DMS 273 treated with DMSO at 0.1 percent for 48 hours (cell line): ENCODE results near the gene ZNF605.
"Not testable (repeated sequence)": the region's sequence is repeated elsewhere in the genome, so short reads cannot be mapped to it uniquely, and the experiment has no call there.

Experiments
- DNase-seq: peaks from one replicate; lab custom pipeline; 2025; lab: John Stamatoyannopoulos, UW

The ZNF605 gene

GRCh38 chr12:132948146-132949066, 7.7 kb downstream of the ZNF605 start:
- no peak for DNase-seq

- no peak for DNase-seq
These were observed 9.8 kb downstream of the ZNF605 start for GRCh38 chr12:132946246-132946820.

- no peak for DNase-seq
These were observed 10.3 kb downstream of the ZNF605 start for GRCh38 chr12:132945806-132946205.

DNA sequence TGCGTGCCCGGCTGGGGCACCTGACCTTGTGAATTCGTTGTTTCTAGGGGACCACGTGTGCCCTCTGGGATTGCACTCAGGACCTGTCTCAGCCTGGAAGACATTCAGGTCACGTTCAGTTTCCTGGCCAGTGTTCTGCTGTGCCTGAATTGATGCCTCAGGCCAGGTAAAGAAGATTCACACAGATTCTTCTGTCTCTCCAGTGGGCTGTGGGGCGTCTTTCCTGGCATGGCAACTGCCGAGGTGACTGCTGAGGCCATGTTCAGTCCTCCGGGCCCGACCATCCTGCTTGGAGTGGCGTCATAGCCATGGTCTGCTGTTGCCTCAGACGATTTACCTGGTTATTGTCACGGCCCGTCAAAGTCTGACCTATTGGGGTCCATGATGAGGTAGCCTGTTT, 13.5 kb downstream of the ZNF605 start:
- no peak for DNase-seq

DNA sequence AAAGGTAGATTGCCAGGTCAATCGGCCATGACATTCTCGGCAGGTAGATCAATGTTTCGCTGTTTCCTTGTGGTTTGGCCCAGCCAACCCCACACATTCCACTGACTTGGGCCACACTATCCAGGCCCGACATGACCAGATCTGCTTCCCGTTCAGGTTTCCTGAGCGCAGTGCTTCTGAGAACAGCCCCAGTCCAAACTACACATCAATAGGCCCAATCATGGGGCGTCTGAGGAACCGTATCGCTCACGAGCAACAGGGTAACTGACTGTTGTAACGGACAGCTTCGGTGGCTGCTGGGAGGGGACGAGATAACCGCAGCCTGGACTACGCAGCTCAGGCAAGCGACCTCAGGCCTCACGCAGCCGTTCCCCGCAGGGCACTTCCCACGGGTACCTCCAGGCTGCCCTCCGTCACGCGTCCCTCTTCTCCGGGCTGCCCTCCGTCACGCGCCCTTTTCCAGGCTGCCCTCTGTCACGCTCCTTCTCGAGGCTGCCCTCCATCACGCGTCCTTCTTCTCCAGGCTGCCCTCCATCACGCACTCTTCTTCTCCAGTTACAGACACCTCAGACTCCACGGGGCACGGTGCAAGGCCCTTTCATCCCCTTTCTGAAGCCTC, 14.7 kb downstream of the ZNF605 start:
- no peak for DNase-seq

GRCh38 chr12:132940071-132940719, 15.9 kb downstream of the ZNF605 start:
- no peak for DNase-seq

GRCh38 chr12:132938807-132939206, 17.3 kb downstream of the ZNF605 start:
- not testable (repeated sequence) for DNase-seq

GRCh38 chr12:132937476-132937875, 18.6 kb downstream of the ZNF605 start:
- DNase-seq = no peak

DNA sequence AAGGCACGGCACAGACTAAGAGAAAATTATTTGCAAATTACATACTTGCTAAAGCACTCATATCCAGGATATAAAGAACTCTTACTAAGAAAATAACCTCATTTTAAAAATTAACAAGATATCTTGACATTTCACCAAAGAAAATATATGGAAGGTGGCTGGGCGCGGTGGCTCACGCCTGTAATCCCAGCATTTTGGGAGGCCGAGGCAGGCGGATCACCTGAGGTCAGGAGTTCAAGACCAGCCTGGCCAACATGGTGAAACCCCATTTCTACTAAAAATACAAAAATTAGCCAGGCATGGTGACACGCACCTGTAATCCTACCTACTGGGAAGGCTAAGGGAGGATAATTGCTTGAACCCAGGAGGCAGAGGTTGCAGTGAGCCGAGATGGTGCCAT, 19.2 kb downstream of the ZNF605 start:
- DNase-seq = not testable (repeated sequence)

- DNase-seq = no peak
These were observed 19.9 kb downstream of the ZNF605 start for GRCh38 chr12:132936163-132936562.

DNA sequence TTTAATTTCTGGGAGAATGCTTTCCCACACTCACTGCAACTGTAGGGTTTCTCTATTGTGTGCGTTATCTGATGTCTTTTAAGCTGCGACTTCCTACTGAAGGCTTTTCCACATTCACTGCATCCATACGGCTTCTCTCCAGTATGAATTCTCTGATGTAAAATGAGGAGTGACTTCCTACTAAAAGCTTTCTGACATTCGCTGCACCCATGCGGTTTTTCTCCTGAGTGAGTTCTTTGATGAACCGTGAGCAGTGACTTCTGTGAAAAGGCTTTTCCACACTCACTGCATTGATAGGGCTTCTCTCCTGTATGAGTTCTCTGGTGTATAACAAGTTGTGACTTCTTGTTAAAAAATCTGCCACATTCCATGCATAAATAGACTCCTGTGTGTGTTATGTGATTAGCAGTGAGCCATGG, 29.7 kb downstream of the ZNF605 start:
- DNase-seq = no peak

- DNase-seq = no peak
These were observed 30.3 kb downstream of the ZNF605 start for GRCh38 chr12:132925597-132926414.

DNA sequence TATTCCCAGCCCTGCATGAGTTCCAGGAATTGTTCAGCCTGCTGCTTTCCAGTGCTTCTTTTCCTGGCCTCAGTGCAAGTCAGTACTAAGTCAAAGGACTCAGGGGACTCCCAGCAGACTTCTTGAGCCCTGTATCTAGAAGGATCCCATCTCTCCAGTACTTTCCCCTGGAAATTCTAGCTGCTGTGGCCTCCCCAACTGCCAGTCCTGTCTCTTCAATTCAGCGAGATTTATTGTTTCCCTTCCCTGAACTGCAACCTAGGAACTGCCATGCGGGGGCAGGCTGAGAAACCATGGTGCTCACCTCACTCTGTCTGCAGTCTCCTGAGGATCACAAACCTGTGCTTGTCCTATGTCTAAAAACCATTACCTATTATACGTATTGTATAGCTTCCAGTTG, 31.8 kb downstream of the ZNF605 start:
- no peak for DNase-seq

DNA sequence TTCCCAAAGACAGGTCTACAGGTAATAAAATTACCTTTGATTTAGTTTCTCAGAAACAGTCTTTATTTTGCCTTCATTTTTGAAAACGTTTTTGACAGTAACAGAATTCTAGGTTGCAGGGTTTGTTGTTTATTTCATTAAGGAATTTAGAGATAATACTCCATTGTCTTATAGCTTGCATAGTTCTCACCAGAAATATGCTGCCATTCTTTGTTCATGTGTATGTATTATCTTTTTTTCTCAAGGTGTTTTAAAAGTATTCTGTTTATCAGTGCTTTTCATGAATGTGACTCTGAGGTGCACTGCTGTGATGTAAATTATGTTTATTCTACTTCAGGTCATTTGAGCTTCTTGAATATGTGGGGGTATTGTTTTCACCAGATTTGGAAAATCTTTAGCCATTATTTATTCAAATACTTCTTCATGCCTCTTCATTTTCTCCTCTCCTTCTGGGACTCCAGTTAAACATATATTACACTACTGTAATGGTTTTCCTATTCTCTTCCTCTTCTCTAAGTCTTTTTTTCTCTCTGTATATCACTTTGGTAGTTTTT, 32.7 kb downstream of the ZNF605 start:
- DNase-seq = no peak

GRCh38 chr12:132922676-132923075, 33.4 kb downstream of the ZNF605 start:
- no peak for DNase-seq

- no peak for DNase-seq
These were observed 34.4 kb downstream of the ZNF605 start for GRCh38 chr12:132921685-132922084.

GRCh38 chr12:132918680-132919079, 37.4 kb downstream of the ZNF605 start:
- no peak for DNase-seq

- no peak for DNase-seq
These were observed 47.1 kb downstream of the ZNF605 start for GRCh38 chr12:132909030-132909368.

GRCh38 chr12:132908145-132909029, 47.7 kb downstream of the ZNF605 start:
- DNase-seq = peak; percentile 92

DNA sequence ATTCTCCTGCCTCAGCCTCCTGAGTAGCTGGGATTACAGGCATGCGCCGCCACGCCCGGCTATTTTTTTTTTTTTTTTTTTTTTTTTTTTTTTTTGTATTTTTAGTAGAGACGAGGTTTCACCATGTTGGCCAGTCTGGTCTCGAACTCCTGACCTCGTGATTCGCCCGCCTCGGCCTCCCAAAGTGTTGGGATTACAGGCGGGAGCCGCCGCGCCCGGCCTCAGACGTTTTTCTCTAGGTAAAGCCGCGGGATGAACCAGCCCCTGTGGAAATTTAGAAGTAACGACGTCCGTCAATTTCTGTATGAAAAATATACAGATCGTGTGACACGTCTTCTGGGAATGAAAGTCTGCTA, 48.3 kb downstream of the ZNF605 start:
- DNase-seq = not testable (repeated sequence)
